GM10847 (cell line): ENCODE data around the gene C5orf34.

Source experiments
- POLR2A ChIP-seq: IDR thresholded peaks from 2 replicates; pipeline ENCODE4 v1.6.1; 2011; ENCODE audit not compliant: insufficient read length; ENCODE audit errors: extremely low read depth

The C5orf34 gene

DNA sequence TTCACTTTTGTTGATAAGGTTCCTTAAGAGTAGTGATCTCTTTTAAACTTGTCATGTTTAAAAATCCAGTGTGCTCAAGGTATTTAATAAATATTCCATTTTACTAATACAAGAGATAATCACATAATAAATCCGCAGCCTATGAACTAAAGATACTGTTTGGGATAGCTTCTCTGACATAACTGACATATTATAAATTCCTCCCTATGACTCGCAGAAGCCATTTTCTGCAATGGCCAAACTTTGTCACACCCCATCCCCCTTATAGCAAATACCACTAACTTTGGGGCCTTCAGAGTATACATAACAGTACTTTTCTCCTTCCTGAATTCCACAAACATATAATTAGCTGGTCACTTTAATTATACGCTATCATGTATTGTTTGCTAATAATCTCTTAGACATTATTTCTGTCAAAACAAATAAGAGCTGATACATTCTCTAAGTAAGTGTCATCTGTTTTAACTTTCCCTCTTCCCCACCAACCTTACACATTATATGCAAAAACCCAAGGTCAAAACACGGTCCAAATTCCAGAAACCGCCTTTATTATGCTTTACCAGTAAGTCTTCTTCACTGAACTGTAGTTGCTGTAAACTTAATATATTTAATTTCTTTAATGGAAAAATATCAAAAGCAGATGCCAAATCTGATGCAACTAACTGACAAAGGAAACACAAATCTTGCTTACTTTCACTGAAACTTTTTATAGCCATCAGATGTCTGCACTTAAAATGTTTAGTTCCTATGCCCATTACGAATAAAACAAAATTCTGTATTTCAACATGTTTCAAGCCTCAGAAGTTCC lies 32.3 kb downstream of the C5orf34 start:
- no peak for TF ChIP-seq POLR2A

DNA sequence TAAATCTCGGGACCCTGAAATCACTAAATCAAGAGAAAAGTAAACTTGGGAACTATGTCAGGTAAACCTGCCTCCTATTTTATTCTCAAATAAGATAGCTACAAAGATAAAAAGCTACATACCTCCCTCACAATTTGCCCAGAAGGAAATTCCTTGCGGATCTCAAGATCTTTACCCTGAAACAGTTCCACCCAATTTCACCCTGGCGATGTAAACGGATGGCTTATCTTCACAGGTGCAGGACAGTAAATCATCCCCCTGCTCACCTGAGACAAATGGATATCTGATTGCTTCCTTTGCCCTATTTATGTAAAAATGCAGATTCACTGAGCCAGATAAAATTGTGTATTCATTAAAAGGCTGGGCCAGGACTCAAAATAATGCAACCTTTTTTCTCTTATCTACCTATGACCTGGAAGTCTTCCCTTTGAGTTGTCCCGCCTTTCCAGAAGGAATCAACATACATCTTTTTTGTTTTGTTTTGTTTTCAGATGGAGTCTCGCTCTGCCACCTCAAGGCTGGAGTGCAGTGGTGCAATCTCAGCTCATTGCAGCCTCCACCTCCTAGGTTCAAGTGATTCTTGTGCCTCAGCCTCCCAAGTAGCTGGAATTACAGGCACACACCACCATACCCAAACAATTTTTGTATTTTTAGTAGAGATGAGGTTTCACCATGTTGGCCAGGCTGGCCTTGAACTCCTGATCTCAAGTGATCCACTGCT lies 45.1 kb downstream of the C5orf34 start:
- TF ChIP-seq POLR2A: no peak

- no peak for TF ChIP-seq POLR2A
Observed at GRCh38 chr5:43467100-43467499, 47.8 kb downstream of the C5orf34 start.

GRCh38 chr5:43461066-43461465 lies 53.9 kb downstream of the C5orf34 start:
- TF ChIP-seq POLR2A: no peak

GRCh38 chr5:43456556-43456955 lies 58.4 kb downstream of the C5orf34 start:
- no peak for TF ChIP-seq POLR2A

GRCh38 chr5:43437062-43437660 lies 77.8 kb downstream of the C5orf34 start:
- no peak for TF ChIP-seq POLR2A
